ENCODE results near the gene URB1. TPM values are rescaled to one million over a fixed set of nuclear protein-coding genes. Genes with fewer than 3 reads are reported as not detected.

The URB1 gene
- total and polyA plus RNA-seq, 2 donors (not counting 3 experiments of a cell fraction or from before 2014, with no cell fraction given) = 8.0 to 27.3 TPM

- Histone ChIP-seq H4K20me1 (replicated peaks; ENCODE audit: control insufficient read depth, extremely low read depth, insufficient read depth, low read length) (no peaks in the 10 kb centered on the region), H3K4me3 (replicated peaks in 1 of 3; ENCODE audit: insufficient read depth in 1 of 3, low read depth in 1 of 3, low read length in 3 of 3) (no peak overlapping the region), H3K9ac (replicated peaks; ENCODE audit: extremely low read depth, insufficient read depth, low read length) (no peak overlapping the region), H3K79me2 (ENCODE audit: control insufficient read depth, insufficient read depth, low read length) (peaks cover 15% of the 10 kb centered on the region), H3K4me2 (ENCODE audit: insufficient read depth, low read length) (no peak overlapping the region), H3K27me3 (ENCODE audit: control insufficient read depth in 2 of 2, insufficient read depth in 2 of 2, low read length in 2 of 2) (no peaks in the 10 kb centered on the region), H2AFZ (ENCODE audit: low read depth, low read length) (no peak overlapping the region), H3K9me1 (replicated peaks; ENCODE audit: control insufficient read depth, extremely low read depth, insufficient read depth, low read length) (no peaks in the 10 kb centered on the region), H3K27ac (ENCODE audit: insufficient read depth, low read depth, low read length) (no peak overlapping the region), H3K9me3 (replicated peaks; ENCODE audit: control insufficient read depth, insufficient read depth, low read length) (no peaks in the 10 kb centered on the region), H3K36me3 (ENCODE audit: control insufficient read depth in 2 of 2, extremely low read depth in 1 of 2, insufficient read depth in 2 of 2, low read length in 2 of 2) (peaks cover 13 to 23% of the 10 kb centered on the region in 2 experiments), H3K4me1 (ENCODE audit: control insufficient read depth, extremely low read depth, insufficient read depth, low read length) (peaks cover 6% of the 10 kb centered on the region)
- no TSS peak for BruUV-seq (replicated peaks)
- intact Hi-C loops (cut with micrococcal nuclease) (no loop called here), dilution Hi-C loops (cut with MboI; ENCODE audit: extremely low pct_ligation_motif_present, low sequenced_read_pairs) (no loop called here)
- FAIRE-seq (no peak), DNase-seq (ENCODE audit: low read depth, low spot score) (no peak)
- no peak for TF ChIP-seq MAX (IDR thresholded peaks at IDR 0.05; ENCODE audit: insufficient read depth, insufficient read length)
- TF ChIP-seq EZH2 (IDR thresholded peaks at IDR 0.05; ENCODE audit: borderline replicate concordance, low read depth, low read length, severe bottlenecking) = no peak
- TF ChIP-seq CTCF (IDR thresholded peaks at IDR 0.05; ENCODE audit: extremely low read depth in 1 of 2, insufficient read depth in 1 of 2, low read depth in 1 of 2, low read length in 2 of 2) = no peak
- ChIA-PET CTCF (no interaction called here), POLR2A (no interaction called here)
Observed at GRCh38 chr21:32381571-32381970, 11.2 kb downstream of the URB1 start.

GRCh38 chr21:32380940-32381339 lies 11.9 kb downstream of the URB1 start:
- H3K27me3 ChIP-seq (ENCODE audit: control insufficient read depth in 2 of 2, insufficient read depth in 2 of 2, low read length in 2 of 2) = no peaks in the 10 kb centered on the region

More at GRCh38 chr21:32380940-32381339, 11.9 kb downstream of the URB1 start:
- intact Hi-C loops (cut with micrococcal nuclease) (no loop called here), dilution Hi-C loops (cut with MboI; ENCODE audit: extremely low pct_ligation_motif_present, low sequenced_read_pairs) (no loop called here)
- no peaks in the 10 kb centered on the region for H3K9me1 ChIP-seq (replicated peaks; ENCODE audit: control insufficient read depth, extremely low read depth, insufficient read depth, low read length)
- FAIRE-seq (no peak), DNase-seq (ENCODE audit: low read depth, low spot score) (peak; percentile 21)
- POLR2A ChIA-PET = no interaction called here
- no peak overlapping the region for H3K4me3 ChIP-seq (replicated peaks in 1 of 3; ENCODE audit: insufficient read depth in 1 of 3, low read depth in 1 of 3, low read length in 3 of 3)
- H3K9ac ChIP-seq (replicated peaks; ENCODE audit: extremely low read depth, insufficient read depth, low read length) = no peak overlapping the region
- H3K4me1 ChIP-seq (ENCODE audit: control insufficient read depth, extremely low read depth, insufficient read depth, low read length) = no peaks in the 10 kb centered on the region
- CTCF ChIA-PET = no interaction called here
- BruUV-seq (replicated peaks) = no TSS peak
- H2AFZ ChIP-seq (ENCODE audit: low read depth, low read length) = no peak overlapping the region
- H3K27ac ChIP-seq (ENCODE audit: insufficient read depth, low read depth, low read length) = no peak overlapping the region
- H3K4me2 ChIP-seq (ENCODE audit: insufficient read depth, low read length) = no peak overlapping the region
- no peaks in the 10 kb centered on the region for H3K9me3 ChIP-seq (replicated peaks; ENCODE audit: control insufficient read depth, insufficient read depth, low read length)
- peaks cover 9% of the 10 kb centered on the region for H3K79me2 ChIP-seq (ENCODE audit: control insufficient read depth, insufficient read depth, low read length)
- no peaks in the 10 kb centered on the region for H4K20me1 ChIP-seq (replicated peaks; ENCODE audit: control insufficient read depth, extremely low read depth, insufficient read depth, low read length)
- TF ChIP-seq MAX (IDR thresholded peaks at IDR 0.05; ENCODE audit: insufficient read depth, insufficient read length) (no peak), MYC (IDR thresholded peaks at IDR 0.05; ENCODE audit: low read depth, low read length) (no peak), GATA2 (IDR thresholded peaks at IDR 0.05; ENCODE audit: insufficient read depth, insufficient read length, low read depth, low read length) (no peak), FOS (IDR thresholded peaks at IDR 0.05; ENCODE audit: borderline replicate concordance, insufficient read depth, low read length) (no peak), JUN (IDR thresholded peaks at IDR 0.05; ENCODE audit: borderline replicate concordance, insufficient read depth, insufficient read length, low read depth) (no peak), CTCF (IDR thresholded peaks at IDR 0.05; ENCODE audit: extremely low read depth in 1 of 2, insufficient read depth in 1 of 2, low read depth in 1 of 2, low read length in 2 of 2) (no peak), POLR2AphosphoS5 (IDR thresholded peaks at IDR 0.05; ENCODE audit: insufficient read depth, low read depth, low read length) (no peak)
- peaks cover 13 to 23% of the 10 kb centered on the region in 2 experiments for H3K36me3 ChIP-seq (ENCODE audit: control insufficient read depth in 2 of 2, extremely low read depth in 1 of 2, insufficient read depth in 2 of 2, low read length in 2 of 2)

Data from endothelial cell of umbilical vein (primary cell).